HG03457 (cell line): ENCODE measurements around the gene NUP107.

Experiments
- ATAC-seq: cut with Tn5 transposase; IDR thresholded peaks from one replicate; pipeline ENCODE4 v1.9.1; 2021; ENCODE audit warnings: moderate number of reproducible peaks; ENCODE audit not compliant: unreplicated experiment

Gene NUP107

GRCh38 chr12:68794653-68795251, 108.0 kb downstream of the NUP107 start:
- ATAC-seq: no peak
